Kidney capillary endothelial cell (primary cell): Measurements from ENCODE around the gene OSBPL7.

ENCODE experiments used
- DNase-seq: peaks from one replicate; pipeline ENCODE4 v3.0.0-alpha.2; 2018; ENCODE audit warnings: low spot score

The OSBPL7 gene

GRCh38 chr17:47821424-47822391, at the start of gene OSBPL7:
Gene OSBPL7, minus strand, starts transcription at chr17:47821794. Its CDS starts 1,516 bp downstream, at chr17:47820278.
- DNase-seq: peak; percentile 93

GRCh38 chr17:47871048-47871447, 49.5 kb upstream of the OSBPL7 start:
- no peak for DNase-seq

GRCh38 chr17:47870056-47870455, 48.5 kb upstream of the OSBPL7 start:
- no peak for DNase-seq

- no peak for DNase-seq
These were observed 47.5 kb upstream of the OSBPL7 start for GRCh38 chr17:47869114-47869513.

GRCh38 chr17:47867813-47868533, 46.4 kb upstream of the OSBPL7 start:
- no peak for DNase-seq

- DNase-seq: no peak
These were observed 45.3 kb upstream of the OSBPL7 start for GRCh38 chr17:47866941-47867340.

- DNase-seq: no peak
These were observed 43.2 kb upstream of the OSBPL7 start for GRCh38 chr17:47864791-47865216.

GRCh38 chr17:47862621-47863440, 41.2 kb upstream of the OSBPL7 start:
- DNase-seq: peak; percentile 76

- no peak for DNase-seq
These were observed 38.8 kb upstream of the OSBPL7 start for GRCh38 chr17:47860386-47860785.

- DNase-seq: no peak
These were observed 36.2 kb upstream of the OSBPL7 start for GRCh38 chr17:47857551-47858455.

GRCh38 chr17:47856830-47857229, 35.2 kb upstream of the OSBPL7 start:
- no peak for DNase-seq

GRCh38 chr17:47855737-47856136, 34.1 kb upstream of the OSBPL7 start:
- DNase-seq: peak; percentile 67

GRCh38 chr17:47853616-47854015, 32.0 kb upstream of the OSBPL7 start:
- DNase-seq: no peak

GRCh38 chr17:47852113-47852949, 30.7 kb upstream of the OSBPL7 start:
- no peak for DNase-seq

GRCh38 chr17:47851764-47852112, 30.1 kb upstream of the OSBPL7 start:
- DNase-seq: no peak

- no peak for DNase-seq
These were observed 29.3 kb upstream of the OSBPL7 start, which contains the start of gene SP6 for GRCh38 chr17:47850692-47851573. Gene SP6, minus strand, starts transcription at chr17:47851163. Its CDS starts 2,734 bp downstream, at chr17:47848429.

- DNase-seq: no peak
These were observed 28.7 kb upstream of the OSBPL7 start for GRCh38 chr17:47850373-47850691.

GRCh38 chr17:47848198-47848513, 26.6 kb upstream of the OSBPL7 start:
- DNase-seq: no peak
